ENCODE measurements around the gene B4GALT2. TPM values are rescaled to one million over a fixed set of nuclear protein-coding genes. Genes with fewer than 3 reads are reported as not detected.
A peak's percentile ranks its signal among the peaks of the same experiment; 100 is the strongest.

B4GALT2 gene
- total and polyA plus RNA-seq, 9 of the 15 experiments (the other 6 are each of a cell fraction or from before 2014, with no cell fraction given): 1.3 to 86.8 (median 43.8) TPM

- TF ChIP-seq NKRF (IDR thresholded peaks at IDR 0.05; ENCODE audit: borderline replicate concordance) (peak; percentile 100), GABPA (tag; conservative IDR thresholded peaks at IDR 0.05; ENCODE audit: low read depth) (peak; percentile 98), THRB (CRISPR knock-in tag; conservative IDR thresholded peaks at IDR 0.05) (no peak), GTF3C2 (IDR thresholded peaks at IDR 0.05; ENCODE audit: borderline replicate concordance, extremely low read depth, insufficient read length) (no peak), ZNF143 (CRISPR knock-in tag; IDR thresholded peaks at IDR 0.05) (peak; percentile 91), ASH1L (IDR thresholded peaks at IDR 0.05; ENCODE audit: borderline replicate concordance, low read depth, partially characterized antibody) (peak; percentile 92), THRAP3 (IDR thresholded peaks at IDR 0.05; ENCODE audit: borderline replicate concordance) (no peak), STAT6 (CRISPR knock-in tag; IDR thresholded peaks at IDR 0.05) (no peak), JUN (IDR thresholded peaks at IDR 0.05; ENCODE audit: borderline replicate concordance, low read depth, low read length) (peak; percentile 69; the same call in 1 of the 2 replicates), JUN (CRISPR knock-in tag; IDR thresholded peaks at IDR 0.05; ENCODE audit: borderline replicate concordance) (0 out of 2 replicates have a peak, but pooled peaks have one; percentile 35), ELF4 (CRISPR knock-in tag; IDR thresholded peaks at IDR 0.05) (0 out of 2 replicates have a peak, but pooled peaks have one; percentile 26), USF1 (CRISPR knock-in tag; IDR thresholded peaks at IDR 0.05) (peak; percentile 72), NR2C1 (IDR thresholded peaks at IDR 0.05) (peak; percentile 99), NR2C1 (tag; IDR thresholded peaks at IDR 0.05) (peak; percentile 99), ESRRA (IDR thresholded peaks at IDR 0.05; ENCODE audit: borderline replicate concordance, low read depth) (0 out of 2 replicates have a peak, but pooled peaks have one; percentile 12)
- TF ChIP-seq, protein P1, sequence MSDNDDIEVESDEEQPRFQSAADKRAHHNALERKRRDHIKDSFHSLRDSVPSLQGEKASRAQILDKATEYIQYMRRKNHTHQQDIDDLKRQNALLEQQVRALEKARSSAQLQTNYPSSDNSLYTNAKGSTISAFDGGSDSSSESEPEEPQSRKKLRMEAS (CRISPR knock-in tag; IDR thresholded peaks at IDR 0.05): peak; percentile 91
These were observed 9.1 kb upstream of the B4GALT2 start, which contains the start of gene DPH2 (continued) for GRCh38 chr1:43969746-43970466.

All from K562 (cell line).